IMR-90 (cell line): ENCODE results near the gene MRTFB. TPM values are rescaled to one million over a fixed set of nuclear protein-coding genes. Genes with fewer than 3 reads are reported as not detected.

Experiments used
- ATAC-seq: fragments of 200-7000 bp; cut with Tn5 transposase; 2 replicates; pipeline ENCODE4 v1.9.1; 2020; ENCODE audit warnings: low read depth, mild to moderate bottlenecking, moderate library complexity
- BruUV-seq: library from RNA; stranded (reverse); fragments of 400-500 nt; replicated peaks from 2 replicates; lab custom pipeline; 2021; lab: Mats Ljungman, UMichigan
- CTCF ChIA-PET: fragments of 300-600 bp; formaldehyde crosslinking; extraction: SDS; loops from one replicate; lab custom pipeline; 2021; ENCODE audit warnings: antibody characterized with exemption; lab: Yijun Ruan, JAX
- POLR2A ChIA-PET: fragments of 300-600 bp; sonication (Branson Sonifier 250); formaldehyde crosslinking; loops from one replicate; lab custom pipeline; 2022; ENCODE audit warnings: antibody characterized with exemption; ENCODE audit not compliant: unreplicated experiment; lab: Charles Lee
- DNase-seq: peaks from one replicate; pipeline ENCODE4 v3.0.0; 2013
- H2AFZ ChIP-seq: replicated peaks from 2 replicates; pipeline ENCODE3; 2013; ENCODE audit warnings: low read length, mild to moderate bottlenecking; ENCODE audit not compliant: poor library complexity
- H2AK5ac ChIP-seq: 2 replicates; pipeline ENCODE4 v1.6.1; 2013; ENCODE audit warnings: low read depth, low read length, inconsistent platforms
- H2AK9ac ChIP-seq: replicated peaks from 2 replicates; pipeline ENCODE3; 2013; ENCODE audit warnings: mild to moderate bottlenecking, low read depth, low read length, moderate library complexity; ENCODE audit not compliant: poor library complexity
- H2BK120ac ChIP-seq: 2 replicates; pipeline ENCODE4 v1.6.1; 2013; ENCODE audit warnings: low read depth, low read length, inconsistent platforms
- H2BK15ac ChIP-seq: 3 replicates; pipeline ENCODE4 v1.6.1; 2013; ENCODE audit warnings: low read depth, low read length, inconsistent platforms
- H2BK20ac ChIP-seq: 2 replicates; pipeline ENCODE4 v1.6.1; 2013; ENCODE audit warnings: low read depth, mild to moderate bottlenecking, inconsistent platforms, low read length, moderate library complexity
- H2BK5ac ChIP-seq: 2 replicates; pipeline ENCODE4 v1.6.1; 2013; ENCODE audit warnings: mild to moderate bottlenecking, low read depth, low read length, inconsistent platforms; ENCODE audit not compliant: poor library complexity, severe bottlenecking
- H3K14ac ChIP-seq: replicated peaks from 2 replicates; pipeline ENCODE4 v1.6.1; 2013; ENCODE audit warnings: low read depth, low read length, inconsistent platforms
- H3K18ac ChIP-seq: 2 replicates; pipeline ENCODE4 v1.6.1; 2013; ENCODE audit warnings: low read depth, low read length, control low read depth
- H3K23ac ChIP-seq: 2 replicates; pipeline ENCODE4 v1.6.1; 2013; ENCODE audit warnings: low read depth, low read length, inconsistent platforms
- H3K27ac ChIP-seq: 2 replicates; pipeline ENCODE4 v1.5.1; 2013; ENCODE audit warnings: mild to moderate bottlenecking, control low read depth, low read length; ENCODE audit not compliant: insufficient read depth
- H3K27me3 ChIP-seq: 2 replicates; pipeline ENCODE4 v1.6.1; 2013; ENCODE audit warnings: low read length; ENCODE audit not compliant: control insufficient read depth, insufficient read depth
- H3K36me3 ChIP-seq: 2 replicates; pipeline ENCODE4 v1.6.1; 2013; ENCODE audit warnings: low read length, mixed read lengths; ENCODE audit not compliant: control insufficient read depth, insufficient read depth
- H3K4ac ChIP-seq: 2 replicates; pipeline ENCODE4 v1.6.1; 2013; ENCODE audit warnings: low read depth, low read length, inconsistent platforms
- H3K4me1 ChIP-seq: 2 replicates; pipeline ENCODE4 v1.6.1; 2013; ENCODE audit warnings: low read length, mixed read lengths; ENCODE audit not compliant: control insufficient read depth, insufficient read depth
- H3K4me2 ChIP-seq: 2 replicates; pipeline ENCODE4 v1.6.1; 2013; ENCODE audit warnings: low read depth, mild to moderate bottlenecking, control low read depth, low read length, moderate library complexity
- H3K4me3 ChIP-seq: 2 replicates; pipeline ENCODE4 v1.5.1; 2013; ENCODE audit warnings: low read depth, mild to moderate bottlenecking, control low read depth, low read length, moderate library complexity; ENCODE audit not compliant: insufficient read depth
- H3K56ac ChIP-seq: 2 replicates; pipeline ENCODE4 v1.6.1; 2013; ENCODE audit warnings: low read length, inconsistent platforms; ENCODE audit not compliant: insufficient read depth; ENCODE audit errors: extremely low read depth
- H3K79me1 ChIP-seq, 2 experiments: 2 replicates each; pipeline ENCODE4 v1.6.1; 2013; ENCODE audit warnings: low read length in 2 of 2, inconsistent platforms in 1 of 2, low read depth in 1 of 2
- H3K9ac ChIP-seq: 2 replicates; pipeline ENCODE4 v1.6.1; 2013; ENCODE audit warnings: low read depth, low read length, control low read depth
- H3K9me1 ChIP-seq: 2 replicates; pipeline ENCODE4 v1.6.1; 2013; ENCODE audit warnings: low read length, inconsistent platforms; ENCODE audit not compliant: insufficient read depth
- H3K9me3 ChIP-seq: 2 replicates; pipeline ENCODE4 v1.6.1; 2013; ENCODE audit warnings: low read length; ENCODE audit not compliant: control insufficient read depth, insufficient read depth
- H4K20me1 ChIP-seq: 2 replicates; pipeline ENCODE4 v1.6.1; 2013; ENCODE audit warnings: low read length, inconsistent platforms; ENCODE audit not compliant: insufficient read depth
- H4K5ac ChIP-seq: 2 replicates; pipeline ENCODE4 v1.6.1; 2013; ENCODE audit warnings: mild to moderate bottlenecking, low read depth, low read length, control low read depth
- H4K8ac ChIP-seq, 2 experiments: 2 replicates each; pipeline ENCODE4 v1.6.1; 2013; ENCODE audit warnings: low read depth in 2 of 2, low read length in 2 of 2, control low read depth in 1 of 2, inconsistent platforms in 1 of 2
- H4K91ac ChIP-seq: 2 replicates; pipeline ENCODE4 v1.6.1; 2013; ENCODE audit warnings: low read depth, low read length, inconsistent platforms; ENCODE audit not compliant: insufficient read depth
- CEBPB ChIP-seq: IDR thresholded peaks from 2 replicates; pipeline ENCODE4 v1.6.1; 2012; ENCODE audit warnings: low read depth, low read length, improper control_type of control experiment
- FOS ChIP-seq: fragments of 150-350 bp; IDR thresholded peaks from 2 replicates; pipeline ENCODE4 v1.6.1; 2016; ENCODE audit warnings: low read depth, low read length
- MAFK ChIP-seq: IDR thresholded peaks from 2 replicates; pipeline ENCODE4 v1.6.1; 2012; ENCODE audit warnings: low read depth, low read length, improper control_type of control experiment
- MAZ ChIP-seq: IDR thresholded peaks from 2 replicates; pipeline ENCODE4 v1.6.1; 2012; ENCODE audit warnings: low read depth, mild to moderate bottlenecking, low read length, improper control_type of control experiment, moderate library complexity, borderline replicate concordance
- MXI1 ChIP-seq: IDR thresholded peaks from 2 replicates; pipeline ENCODE4 v1.6.1; 2012; ENCODE audit warnings: low read depth, mild to moderate bottlenecking, low read length, moderate library complexity, borderline replicate concordance
- NFE2L2 ChIP-seq: fragments of 150-350 bp; IDR thresholded peaks from 2 replicates; pipeline ENCODE4 v1.6.1; 2016; ENCODE audit warnings: low read depth, mild to moderate bottlenecking, low read length
- POLR2A ChIP-seq: IDR thresholded peaks from 2 replicates; pipeline ENCODE4 v1.6.1; 2012; ENCODE audit warnings: mild to moderate bottlenecking, low read depth, low read length
- RAD21 ChIP-seq: IDR thresholded peaks from 2 replicates; pipeline ENCODE4 v1.6.1; 2012; ENCODE audit warnings: low read length, improper control_type of control experiment
- RCOR1 ChIP-seq: IDR thresholded peaks from 2 replicates; pipeline ENCODE4 v1.6.1; 2012; ENCODE audit warnings: mild to moderate bottlenecking, low read length, improper control_type of control experiment; ENCODE audit not compliant: insufficient replicate concordance
- RFX5 ChIP-seq: IDR thresholded peaks from 2 replicates; pipeline ENCODE4 v1.8.0; 2012; ENCODE audit warnings: low read depth, mild to moderate bottlenecking, low read length, moderate library complexity
- WGBS, 2 experiments: methylation state at CpG; one replicate each; pipeline versions ENCODE4 v1.1.5 to v1.1.7; 2013; ENCODE audit warnings: missing lambda C conversion rate in 2 of 2; ENCODE audit not compliant: insufficient read length in 1 of 2; ENCODE audit errors: extremely low coverage in 2 of 2; 5-methylcytosine and 5-hydroxymethylcytosine counted together
- dilution Hi-C: fragments of 300-500 bp; cut with HindIII; formaldehyde crosslinking; loops from one replicate; pipeline ENCODE4 v1.14.3; 2018; ENCODE audit warnings: low sequenced_read_pairs; ENCODE audit not compliant: unreplicated experiment
- in situ Hi-C: fragments of 300-500 bp; cut with MboI; formaldehyde crosslinking; loops from 3 replicates; pipeline ENCODE4 v1.14.3; 2019; ENCODE audit warnings: low sequenced_read_pairs, inconsistent platforms, mixed read lengths
- intact Hi-C: fragments of 100-400 bp; cut with micrococcal nuclease; formaldehyde crosslinking; loops from 2 replicates; pipeline ENCODE4 v1.10.0; 2022
- polyA plus RNA-seq, 3 experiments: library from polyadenylated mRNA; depleted of rRNA; stranded (reverse); fragments of >200 nt; gene quantifications; 2 replicates each; pipeline ENCODE4 v1.2.3, GENCODE V29; 2012; ENCODE audit warnings: low replicate concordance in 1 of 3
- total RNA-seq: library from RNA; depleted of rRNA; stranded (reverse); fragments of >200 nt; gene quantifications from 2 replicates; pipeline ENCODE4 v1.2.3, GENCODE V29; 2012
- TF ChIP-seq, protein P1 (sequence below): fragments of 150-350 bp; IDR thresholded peaks from 2 replicates; pipeline ENCODE4 v1.6.1; 2016; ENCODE audit warnings: low read depth, mild to moderate bottlenecking, low read length, moderate library complexity, borderline replicate concordance

Gene MRTFB
- total and polyA plus RNA-seq, 2 of the 4 experiments (the other 2 are of a cell fraction), result 4.4 to 5.4 TPM

DNA sequence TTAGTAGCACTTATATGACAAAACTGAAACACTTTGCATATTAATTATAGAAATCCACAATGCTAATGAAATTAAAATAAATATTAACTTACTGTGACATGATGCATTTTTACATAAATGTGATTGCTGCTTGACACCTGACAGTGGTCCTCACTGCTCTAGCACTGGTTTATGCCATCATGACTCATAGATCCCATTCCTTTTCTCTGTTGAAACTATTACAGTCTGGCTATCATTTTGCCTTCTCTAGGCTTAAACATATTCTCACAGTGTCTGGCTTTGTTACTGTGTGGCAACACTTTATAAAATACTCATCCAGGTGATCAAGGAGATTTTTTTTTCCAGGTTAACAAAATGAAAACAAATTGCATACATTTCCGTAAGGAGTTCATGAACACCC is 108.0 kb downstream of the MRTFB start:
- Histone ChIP-seq H3K27me3 (no peaks in the 10 kb centered on the region), H4K5ac (no peak overlapping the region), H3K9me1 (peaks cover 11% of the 10 kb centered on the region), H2AK5ac (no peak overlapping the region), H3K4me3 (no peak overlapping the region), H3K56ac (no peak overlapping the region), H3K4ac (no peak overlapping the region), H3K4me2 (no peak overlapping the region), H3K36me3 (no peaks in the 10 kb centered on the region), H3K18ac (no peak overlapping the region), H4K8ac (no peak overlapping the region), H3K23ac (no peak overlapping the region), H2BK20ac (no peak overlapping the region), H2BK15ac (no peak overlapping the region), H3K4me1 (peaks cover 6% of the 10 kb centered on the region), H3K14ac (no peak overlapping the region), H3K79me1 (peaks cover 12 to 14% of the 10 kb centered on the region in 2 experiments; a peak in 2 of 4 replicates), H3K9me3 (no peaks in the 10 kb centered on the region), H3K9ac (no peak overlapping the region), H2BK5ac (no peak overlapping the region), H3K27ac (no peak overlapping the region), H4K20me1 (peaks cover 10% of the 10 kb centered on the region), H2AK9ac (no peak overlapping the region), H2BK120ac (no peak overlapping the region), H4K91ac (no peak overlapping the region), H2AFZ (no peak overlapping the region)
- TF ChIP-seq CEBPB, result peak; percentile 34; the same call in 1 of the 2 replicates
- TF ChIP-seq NFE2L2, result no peak
- TF ChIP-seq RCOR1, result no peak
- peak; percentile 3; the same call in 1 of the 2 replicates for TF ChIP-seq FOS
- TF ChIP-seq MXI1, result no peak
- TF ChIP-seq MAFK, result no peak
- no peak for TF ChIP-seq MAZ
- TF ChIP-seq, protein P1, sequence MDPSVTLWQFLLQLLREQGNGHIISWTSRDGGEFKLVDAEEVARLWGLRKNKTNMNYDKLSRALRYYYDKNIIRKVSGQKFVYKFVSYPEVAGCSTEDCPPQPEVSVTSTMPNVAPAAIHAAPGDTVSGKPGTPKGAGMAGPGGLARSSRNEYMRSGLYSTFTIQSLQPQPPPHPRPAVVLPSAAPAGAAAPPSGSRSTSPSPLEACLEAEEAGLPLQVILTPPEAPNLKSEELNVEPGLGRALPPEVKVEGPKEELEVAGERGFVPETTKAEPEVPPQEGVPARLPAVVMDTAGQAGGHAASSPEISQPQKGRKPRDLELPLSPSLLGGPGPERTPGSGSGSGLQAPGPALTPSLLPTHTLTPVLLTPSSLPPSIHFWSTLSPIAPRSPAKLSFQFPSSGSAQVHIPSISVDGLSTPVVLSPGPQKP, result no peak
- TF ChIP-seq RAD21, result no peak
- no peak for TF ChIP-seq RFX5
- TF ChIP-seq POLR2A, result no peak
- no CpG with 5 or more reads among the region's 1 CpG for WGBS, 2 experiments
- CTCF ChIA-PET, result no interaction called here
- POLR2A ChIA-PET, result no interaction called here
- in situ Hi-C loops, result no loop called here
- ATAC-seq, result no peak
- dilution Hi-C loops, result no loop called here
- peak; percentile 46 for DNase-seq
- no TSS peak for BruUV-seq
- intact Hi-C loops, result no loop called here
